ENCODE results near the gene GNA12. TPM values are rescaled to one million over a fixed set of nuclear protein-coding genes. Genes with fewer than 3 reads are reported as not detected.

GNA12 gene
- total RNA-seq, 1 donor from 2014 or later = 34.7 TPM

DNA sequence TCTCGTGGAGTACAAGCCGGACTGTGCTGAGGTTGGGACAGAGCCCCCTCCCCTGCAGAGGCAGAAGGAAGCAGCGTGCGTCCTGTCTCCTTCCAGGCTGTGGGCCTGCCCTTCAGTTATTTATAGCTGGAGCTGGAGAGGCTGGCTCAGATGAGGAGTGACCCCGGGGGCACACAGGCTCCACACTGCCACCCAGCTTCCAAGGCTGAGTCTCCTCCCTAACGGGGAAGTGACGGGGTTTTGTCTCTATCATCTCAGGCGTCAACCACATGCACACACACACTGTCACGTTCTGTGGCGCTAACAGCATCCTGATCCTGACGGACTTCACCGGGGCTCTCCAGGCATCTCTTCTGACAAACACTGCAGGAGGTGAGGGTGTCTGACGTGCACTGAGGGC is 130.7 kb downstream of the GNA12 start:
- Mint-ChIP-seq H3K4me1 (peaks cover 37% of the 10 kb centered on the region), H3K36me3 (peaks cover 19% of the 10 kb centered on the region), H3K27me3 (ENCODE audit: insufficient read depth, low read depth) (peaks cover 2% of the 10 kb centered on the region), H3K9me3 (no peaks in the 10 kb centered on the region), H3K27ac (peak overlapping the region; percentile 0), H3K4me3 (no peak overlapping the region)
- H3K36me3 ChIP-seq = no peaks in the 10 kb centered on the region
- H2AFZ ChIP-seq (replicated peaks) = no peak overlapping the region
- H3K4me3 ChIP-seq = no peak overlapping the region
- no peak overlapping the region for H3K4me2 ChIP-seq
- peaks cover 2% of the 10 kb centered on the region for H3K4me1 ChIP-seq
- no peak overlapping the region for H3K27ac ChIP-seq
- H3K9me3 ChIP-seq (ENCODE audit: low read depth) = no peaks in the 10 kb centered on the region
- peaks cover 4% of the 10 kb centered on the region for H4K20me1 ChIP-seq (ENCODE audit: low read depth)
- TF ChIP-seq EZH2phosphoT487 (IDR thresholded peaks at IDR 0.05) (no peak), CTCF (IDR thresholded peaks at IDR 0.05) (peak; percentile 15)
- no peak overlapping the region for H3K9ac ChIP-seq
- peak; percentile 60 for DNase-seq (ENCODE audit: low spot score)
- H3K79me2 ChIP-seq (ENCODE audit: low read depth) = no peaks in the 10 kb centered on the region
- H3K27me3 ChIP-seq = no peaks in the 10 kb centered on the region
- no peaks in the 10 kb centered on the region for H3F3A ChIP-seq (ENCODE audit: low read depth)

DNA sequence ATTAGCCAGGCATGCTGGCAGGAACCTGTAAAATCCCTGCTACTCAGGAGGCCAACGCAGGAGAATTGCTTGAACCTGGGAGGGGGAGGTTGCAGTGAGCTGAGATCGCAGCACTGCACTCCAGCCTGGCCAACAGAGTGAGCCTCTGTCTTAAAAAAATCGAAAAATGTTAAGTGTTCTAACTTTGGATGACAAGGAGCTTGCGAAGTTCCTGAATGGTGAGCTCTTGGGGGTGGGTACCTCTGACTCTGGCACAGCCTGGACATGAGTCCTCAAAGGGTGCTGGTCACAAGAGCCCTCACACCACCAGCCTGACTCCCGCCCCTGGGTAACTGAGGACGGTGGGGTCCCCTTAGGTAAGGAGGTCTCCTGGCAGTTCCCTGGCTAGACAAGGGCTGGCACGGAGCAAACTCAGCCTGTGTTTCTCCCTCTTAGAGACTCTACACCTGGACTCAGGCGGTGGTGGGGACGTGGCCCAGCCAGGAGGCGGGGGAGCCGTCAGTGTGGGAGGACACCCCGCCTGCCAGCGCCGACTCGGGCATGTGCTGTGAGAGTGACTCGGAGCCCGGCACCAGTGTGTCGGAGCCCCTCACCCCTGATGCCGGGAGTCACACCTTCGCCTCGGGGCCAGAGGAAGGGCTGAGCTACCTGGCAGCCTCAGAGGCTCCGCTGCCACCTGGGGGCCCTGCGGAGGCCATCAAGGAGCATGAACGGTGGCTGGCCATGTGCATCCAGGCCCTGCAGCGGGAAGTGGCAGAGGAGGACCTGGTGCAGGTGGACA is 132.0 kb downstream of the GNA12 start:
- H3F3A ChIP-seq (ENCODE audit: low read depth) = peaks cover 4% of the 10 kb centered on the region
- H3K36me3 ChIP-seq = no peaks in the 10 kb centered on the region
- peaks cover 6% of the 10 kb centered on the region for H4K20me1 ChIP-seq (ENCODE audit: low read depth)
- Mint-ChIP-seq H3K27me3 (ENCODE audit: insufficient read depth, low read depth) (peaks cover 1% of the 10 kb centered on the region), H3K9me3 (no peaks in the 10 kb centered on the region), H3K27ac (no peak overlapping the region), H3K4me3 (no peak overlapping the region), H3K4me1 (peaks cover 32% of the 10 kb centered on the region), H3K36me3 (peaks cover 19% of the 10 kb centered on the region)
- DNase-seq (ENCODE audit: low spot score) = no peak
- H2AFZ ChIP-seq (replicated peaks) = no peak overlapping the region
- no peak overlapping the region for H3K27ac ChIP-seq
- H3K79me2 ChIP-seq (ENCODE audit: low read depth) = no peaks in the 10 kb centered on the region
- TF ChIP-seq CTCF (IDR thresholded peaks at IDR 0.05) (no peak), EZH2phosphoT487 (IDR thresholded peaks at IDR 0.05) (no peak), EZH2 (IDR thresholded peaks at IDR 0.05) (no peak)
- no peaks in the 10 kb centered on the region for H3K9me3 ChIP-seq (ENCODE audit: low read depth)
- no peak overlapping the region for H3K4me2 ChIP-seq
- H3K4me3 ChIP-seq = no peak overlapping the region
- no peak overlapping the region for H3K9ac ChIP-seq
- peaks cover 6% of the 10 kb centered on the region for H3K4me1 ChIP-seq
- H3K27me3 ChIP-seq = no peaks in the 10 kb centered on the region

DNA sequence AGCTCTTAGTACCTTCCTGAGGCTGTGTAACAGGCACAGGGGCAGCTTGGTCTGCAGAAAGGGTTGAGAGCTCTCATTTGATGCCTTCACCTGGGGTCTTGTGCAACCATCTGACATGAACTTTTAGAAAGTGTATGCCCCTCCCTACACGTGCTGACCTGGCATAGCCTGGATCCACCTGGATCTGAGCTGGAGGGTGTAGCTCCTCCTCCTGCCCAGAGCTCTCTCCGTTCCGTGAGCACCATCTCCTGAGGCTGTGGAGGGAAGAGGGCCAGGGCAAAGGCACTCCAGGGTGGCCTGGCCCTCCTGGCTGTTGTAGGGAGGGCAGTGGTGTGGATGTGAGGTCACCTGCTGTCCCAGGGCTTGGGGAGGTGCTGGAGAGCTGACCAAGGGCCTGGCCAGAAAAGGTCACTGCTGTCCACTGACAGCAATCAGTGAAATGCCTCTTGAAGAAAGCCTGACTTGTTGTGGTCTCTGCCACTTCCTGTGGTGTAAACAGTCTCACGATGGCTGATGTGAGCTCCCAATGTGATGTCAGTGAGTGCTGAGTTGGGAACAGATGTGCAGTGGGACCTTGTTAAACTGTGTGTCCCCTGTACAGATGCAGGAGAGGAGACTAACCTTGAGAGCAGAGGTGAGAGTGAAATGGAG is 133.1 kb downstream of the GNA12 start:
- H3K27ac Mint-ChIP-seq = no peak overlapping the region

More for the DNA sequence above, 133.1 kb downstream of the GNA12 start:
- no peak for DNase-seq (ENCODE audit: low spot score)
- Mint-ChIP-seq H3K4me1 (peaks cover 35% of the 10 kb centered on the region), H3K36me3 (peaks cover 19% of the 10 kb centered on the region), H3K4me3 (no peak overlapping the region), H3K9me3 (no peaks in the 10 kb centered on the region), H3K27me3 (ENCODE audit: insufficient read depth, low read depth) (no peaks in the 10 kb centered on the region)
- Histone ChIP-seq H3K79me2 (ENCODE audit: low read depth) (no peaks in the 10 kb centered on the region), H3K4me1 (peaks cover 16% of the 10 kb centered on the region), H3K9me3 (ENCODE audit: low read depth) (no peaks in the 10 kb centered on the region), H2AFZ (replicated peaks) (no peak overlapping the region), H3K4me2 (no peak overlapping the region), H3K4me3 (no peak overlapping the region), H3K27me3 (no peaks in the 10 kb centered on the region), H3K9ac (no peak overlapping the region), H3K27ac (no peak overlapping the region), H4K20me1 (ENCODE audit: low read depth) (peaks cover 9% of the 10 kb centered on the region), H3F3A (ENCODE audit: low read depth) (peaks cover 13% of the 10 kb centered on the region), H3K36me3 (no peaks in the 10 kb centered on the region)
- no peak for TF ChIP-seq EZH2phosphoT487 (IDR thresholded peaks at IDR 0.05)
- no peak for TF ChIP-seq CTCF (IDR thresholded peaks at IDR 0.05)
- TF ChIP-seq EZH2 (IDR thresholded peaks at IDR 0.05) = no peak

Measured in neural progenitor cell (in vitro differentiated cells).